Astrocyte (in vitro differentiated cells and primary cell): ENCODE data around the gene ZIC4. TPM values are rescaled to one million over a fixed set of nuclear protein-coding genes. Genes with fewer than 3 reads are reported as not detected.

Experiments used
- DNase-seq: peaks from one replicate; pipeline ENCODE4 v3.0.0-alpha.2; 2010; ENCODE audit warnings: low read depth
- FAIRE-seq: peaks from 2 replicates; lab custom pipeline; 2011; peaks lifted over from hg19 to GRCh38; lab: Jason Lieb, UNC
- H2AFZ ChIP-seq: 2 replicates; pipeline ENCODE4 v1.6.0; 2012; ENCODE audit warnings: low read depth, low read length, inconsistent platforms
- H3K27ac ChIP-seq: 2 replicates; pipeline ENCODE4 v1.5.1; 2011; ENCODE audit warnings: low read depth, low read length, inconsistent platforms
- H3K27me3 ChIP-seq: 2 replicates; pipeline ENCODE4 v1.6.0; 2011; ENCODE audit warnings: low read length, inconsistent platforms; ENCODE audit not compliant: insufficient read depth
- H3K36me3 ChIP-seq: 2 replicates; pipeline ENCODE4 v1.5.1; 2011; ENCODE audit warnings: low read length, inconsistent platforms; ENCODE audit not compliant: insufficient read depth
- H3K4me1 ChIP-seq: 2 replicates; pipeline ENCODE4 v1.5.1; 2011; ENCODE audit warnings: low read length, inconsistent platforms; ENCODE audit not compliant: insufficient read depth
- H3K4me2 ChIP-seq: 2 replicates; pipeline ENCODE4 v1.6.0; 2012; ENCODE audit warnings: low read length, inconsistent platforms
- H3K4me3 ChIP-seq: 2 replicates; pipeline ENCODE4 v1.5.1; 2011; ENCODE audit warnings: low read depth, mild to moderate bottlenecking, low read length, inconsistent platforms; ENCODE audit not compliant: insufficient read depth
- H3K79me2 ChIP-seq: 2 replicates; pipeline ENCODE4 v1.6.0; 2012; ENCODE audit warnings: mild to moderate bottlenecking, low read length, inconsistent platforms; ENCODE audit not compliant: insufficient read depth
- H3K9ac ChIP-seq: 2 replicates; pipeline ENCODE4 v1.6.0; 2012; ENCODE audit warnings: mild to moderate bottlenecking, low read length, inconsistent platforms
- H3K9me3 ChIP-seq: 2 replicates; pipeline ENCODE4 v1.5.1; 2012; ENCODE audit warnings: low read depth, mild to moderate bottlenecking, low read length, inconsistent platforms; ENCODE audit not compliant: insufficient read depth
- H4K20me1 ChIP-seq: 2 replicates; pipeline ENCODE4 v1.6.0; 2012; ENCODE audit warnings: low read length, inconsistent platforms; ENCODE audit not compliant: insufficient read depth
- H3K27ac Mint-ChIP-seq: one replicate; pipeline ENCODE4 v1.8.0; 2021; ENCODE audit warnings: mild to moderate bottlenecking, mixed read lengths; ENCODE audit not compliant: unreplicated experiment
- H3K27me3 Mint-ChIP-seq: one replicate; pipeline ENCODE4 v1.8.0; 2021; ENCODE audit warnings: low read depth, mixed read lengths; ENCODE audit not compliant: unreplicated experiment
- H3K36me3 Mint-ChIP-seq: one replicate; pipeline ENCODE4 v1.8.0; 2021; ENCODE audit warnings: low read depth, mixed read lengths; ENCODE audit not compliant: unreplicated experiment
- H3K4me1 Mint-ChIP-seq: one replicate; pipeline ENCODE4 v1.8.0; 2021; ENCODE audit warnings: low read depth, mixed read lengths; ENCODE audit not compliant: unreplicated experiment
- H3K4me3 Mint-ChIP-seq: one replicate; pipeline ENCODE4 v1.8.0; 2021; ENCODE audit warnings: mild to moderate bottlenecking, moderate library complexity, mixed read lengths; ENCODE audit not compliant: unreplicated experiment
- H3K9me3 Mint-ChIP-seq: one replicate; pipeline ENCODE4 v1.8.0; 2021; ENCODE audit warnings: mild to moderate bottlenecking, mixed read lengths; ENCODE audit not compliant: unreplicated experiment
- EZH2 ChIP-seq: IDR thresholded peaks from 2 replicates; pipeline ENCODE4 v1.6.1; 2012; ENCODE audit warnings: mild to moderate bottlenecking, low read length, inconsistent platforms; ENCODE audit not compliant: insufficient read depth
- total RNA-seq: library from RNA; stranded (reverse); gene quantifications from 2 replicates; pipeline ENCODE4 v1.2.1, GENCODE V29; 2021
- TF ChIP-seq, protein P1 (sequence below): IDR thresholded peaks from 2 replicates; pipeline ENCODE4 v1.5.1; 2011; ENCODE audit warnings: low read depth, mild to moderate bottlenecking, inconsistent platforms, low read length, moderate library complexity; ENCODE audit not compliant: insufficient read depth

ZIC4 gene
- total RNA-seq, 1 donor from 2014 or later = not detected

DNA sequence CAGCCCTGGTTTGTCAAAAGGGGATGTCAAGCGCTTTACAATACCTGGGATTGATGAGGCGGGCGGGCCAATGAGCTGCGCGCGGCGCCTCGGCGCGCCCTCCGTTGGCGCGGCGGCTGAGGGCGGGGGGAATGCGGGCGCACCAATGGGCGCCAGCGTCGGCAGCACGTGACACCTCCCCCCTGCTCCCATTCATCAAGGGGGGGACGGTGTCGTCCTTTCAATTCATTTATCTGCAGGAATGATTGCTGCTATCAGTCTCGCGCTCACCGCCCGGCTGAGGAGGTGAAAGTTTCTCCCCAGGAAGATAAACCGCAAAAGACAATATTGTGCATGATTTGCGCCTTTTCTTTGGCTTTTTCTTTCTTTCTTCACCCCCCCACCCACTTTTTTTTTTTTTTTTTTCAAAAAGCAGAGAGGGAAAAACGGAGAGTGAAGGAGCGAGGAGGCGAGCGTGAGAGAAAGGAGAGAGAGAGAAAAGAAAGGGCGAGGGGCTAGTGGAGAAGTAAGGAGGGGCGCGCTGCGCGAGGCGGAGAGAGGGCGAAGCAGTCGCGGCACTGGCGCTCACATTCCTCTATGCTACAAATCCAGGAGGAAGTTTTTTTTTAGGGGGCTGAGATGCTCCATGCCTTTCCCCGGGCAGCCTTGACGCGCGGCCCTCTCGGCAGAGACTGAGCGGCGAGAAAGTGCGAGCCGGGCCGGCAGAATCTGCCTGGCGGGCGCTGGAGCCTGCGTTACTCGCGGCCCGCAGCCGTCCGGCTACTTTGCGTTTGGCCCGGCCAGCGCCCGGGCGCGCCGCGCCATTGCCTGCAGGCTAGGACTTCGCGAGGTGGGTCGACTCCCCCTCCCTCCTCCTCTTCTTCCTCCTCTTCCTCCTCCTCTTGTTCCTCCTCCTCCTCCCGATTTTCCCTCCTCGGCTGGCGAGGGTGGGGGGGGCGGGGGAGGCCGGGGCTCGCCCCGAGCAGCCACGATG, 3.1 kb upstream of the ZIC4 start, which contains the start of gene ZIC1:
Gene ZIC1 (plus strand): TSS at position 223 of the 973 bp plus-strand sequence. CDS start 748 bp downstream, at position 971.
- H4K20me1 ChIP-seq = peaks cover 13% of the 10 kb centered on the region
- peak within 1 kb of the TSS; percentile 82 for H3K4me3 ChIP-seq
- H3K4me1 ChIP-seq = peaks cover 31% of the 10 kb centered on the region
- Mint-ChIP-seq H3K27me3 (peaks cover 84% of the 10 kb centered on the region), H3K27ac (peak within 1 kb of the TSS; percentile 94), H3K4me1 (peaks cover 4% of the 10 kb centered on the region), H3K9me3 (peaks cover 34% of the 10 kb centered on the region), H3K36me3 (no peaks in the 10 kb centered on the region), H3K4me3 (peak within 1 kb of the TSS; percentile 41)
- FAIRE-seq = no peak
- no peaks in the 10 kb centered on the region for H3K9me3 ChIP-seq
- H2AFZ ChIP-seq = peak within 1 kb of the TSS; percentile 49
- H3K27me3 ChIP-seq = peaks cover 60% of the 10 kb centered on the region
- peak within 1 kb of the TSS; percentile 88 for H3K4me2 ChIP-seq
- peak within 1 kb of the TSS; percentile 84 for H3K27ac ChIP-seq
- H3K9ac ChIP-seq = peak within 1 kb of the TSS; percentile 93
- H3K79me2 ChIP-seq = peaks cover 89% of the 10 kb centered on the region
- DNase-seq = peak; percentile 59
- peaks cover 4% of the 10 kb centered on the region for H3K36me3 ChIP-seq
- no peak for TF ChIP-seq EZH2
- TF ChIP-seq, protein P1, sequence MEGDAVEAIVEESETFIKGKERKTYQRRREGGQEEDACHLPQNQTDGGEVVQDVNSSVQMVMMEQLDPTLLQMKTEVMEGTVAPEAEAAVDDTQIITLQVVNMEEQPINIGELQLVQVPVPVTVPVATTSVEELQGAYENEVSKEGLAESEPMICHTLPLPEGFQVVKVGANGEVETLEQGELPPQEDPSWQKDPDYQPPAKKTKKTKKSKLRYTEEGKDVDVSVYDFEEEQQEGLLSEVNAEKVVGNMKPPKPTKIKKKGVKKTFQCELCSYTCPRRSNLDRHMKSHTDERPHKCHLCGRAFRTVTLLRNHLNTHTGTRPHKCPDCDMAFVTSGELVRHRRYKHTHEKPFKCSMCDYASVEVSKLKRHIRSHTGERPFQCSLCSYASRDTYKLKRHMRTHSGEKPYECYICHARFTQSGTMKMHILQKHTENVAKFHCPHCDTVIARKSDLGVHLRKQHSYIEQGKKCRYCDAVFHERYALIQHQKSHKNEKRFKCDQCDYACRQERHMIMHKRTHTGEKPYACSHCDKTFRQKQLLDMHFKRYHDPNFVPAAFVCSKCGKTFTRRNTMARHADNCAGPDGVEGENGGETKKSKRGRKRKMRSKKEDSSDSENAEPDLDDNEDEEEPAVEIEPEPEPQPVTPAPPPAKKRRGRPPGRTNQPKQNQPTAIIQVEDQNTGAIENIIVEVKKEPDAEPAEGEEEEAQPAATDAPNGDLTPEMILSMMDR = no peak

DNA sequence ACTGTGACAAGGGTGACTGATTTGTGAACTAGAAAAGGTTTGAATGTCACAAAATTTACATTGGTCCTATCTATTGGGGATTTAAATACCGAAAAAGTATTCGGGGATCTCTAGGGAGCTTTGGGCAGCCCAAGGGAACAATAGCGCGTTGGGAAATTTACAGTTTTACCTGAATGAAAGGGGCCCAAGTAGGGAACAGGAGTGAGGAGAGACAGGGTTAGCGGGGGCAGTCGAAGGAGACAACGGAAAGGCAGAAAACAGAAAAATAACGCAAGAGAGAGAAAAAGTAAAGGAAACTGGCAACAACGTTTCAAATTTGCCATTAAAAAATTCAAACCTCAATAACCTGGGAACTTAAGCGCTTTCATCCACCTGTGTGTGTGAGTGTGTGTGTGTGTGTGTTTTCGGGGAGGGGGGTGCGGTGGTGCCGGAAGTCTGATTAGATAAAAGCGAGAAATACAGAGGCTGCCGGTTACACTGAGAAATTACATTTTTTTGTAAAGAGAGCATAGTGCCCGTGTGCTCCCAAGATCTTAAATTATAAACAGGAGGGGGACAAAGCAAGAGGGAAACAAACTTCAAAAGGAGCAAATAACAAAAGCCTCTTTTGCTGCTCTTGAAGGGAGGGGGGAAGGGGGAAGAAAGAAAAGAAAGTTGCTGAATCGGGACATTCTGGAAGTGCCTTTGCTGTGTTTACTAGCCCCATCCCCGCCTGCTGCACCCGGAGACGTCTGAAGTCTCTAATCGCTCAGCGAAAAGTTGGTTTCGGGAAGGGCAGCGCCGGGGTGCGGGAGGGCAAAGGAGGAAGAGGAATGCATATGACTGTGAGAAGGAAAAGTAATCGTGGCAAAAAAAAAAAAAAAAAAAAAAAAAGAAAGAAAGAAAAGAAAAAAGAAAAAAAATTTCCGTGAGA, 2.1 kb upstream of the ZIC4 start:
- Histone ChIP-seq H3K9me3 (no peaks in the 10 kb centered on the region), H3K4me2 (peak overlapping the region; percentile 88), H4K20me1 (peaks cover 13% of the 10 kb centered on the region), H3K4me3 (peak overlapping the region; percentile 82), H3K27me3 (peaks cover 55% of the 10 kb centered on the region), H3K4me1 (peaks cover 41% of the 10 kb centered on the region), H2AFZ (no peak overlapping the region), H3K27ac (peak overlapping the region; percentile 81), H3K79me2 (peaks cover 84% of the 10 kb centered on the region), H3K36me3 (no peaks in the 10 kb centered on the region), H3K9ac (peak overlapping the region; percentile 82)
- peak overlapping the region; percentile 83 for H3K27ac Mint-ChIP-seq
- peaks cover 32% of the 10 kb centered on the region for H3K9me3 Mint-ChIP-seq
- TF ChIP-seq, protein P1 = no peak
- no peak for TF ChIP-seq EZH2
- H3K27me3 Mint-ChIP-seq = peaks cover 86% of the 10 kb centered on the region
- peak overlapping the region; percentile 41 for H3K4me3 Mint-ChIP-seq
- no peaks in the 10 kb centered on the region for H3K36me3 Mint-ChIP-seq
- DNase-seq (no peak), FAIRE-seq (peak; percentile 47)
- peaks cover 4% of the 10 kb centered on the region for H3K4me1 Mint-ChIP-seq
